HG02623 (cell line): ENCODE data around the gene ZNF22.

Experiments used
- ATAC-seq: cut with Tn5 transposase; IDR thresholded peaks from one replicate; pipeline ENCODE4 v1.9.1; 2021; ENCODE audit warnings: moderate library complexity; ENCODE audit not compliant: unreplicated experiment

The ZNF22 gene

GRCh38 chr10:44988957-44989585 is 11.7 kb upstream of the ZNF22 start:
- ATAC-seq: no peak

DNA sequence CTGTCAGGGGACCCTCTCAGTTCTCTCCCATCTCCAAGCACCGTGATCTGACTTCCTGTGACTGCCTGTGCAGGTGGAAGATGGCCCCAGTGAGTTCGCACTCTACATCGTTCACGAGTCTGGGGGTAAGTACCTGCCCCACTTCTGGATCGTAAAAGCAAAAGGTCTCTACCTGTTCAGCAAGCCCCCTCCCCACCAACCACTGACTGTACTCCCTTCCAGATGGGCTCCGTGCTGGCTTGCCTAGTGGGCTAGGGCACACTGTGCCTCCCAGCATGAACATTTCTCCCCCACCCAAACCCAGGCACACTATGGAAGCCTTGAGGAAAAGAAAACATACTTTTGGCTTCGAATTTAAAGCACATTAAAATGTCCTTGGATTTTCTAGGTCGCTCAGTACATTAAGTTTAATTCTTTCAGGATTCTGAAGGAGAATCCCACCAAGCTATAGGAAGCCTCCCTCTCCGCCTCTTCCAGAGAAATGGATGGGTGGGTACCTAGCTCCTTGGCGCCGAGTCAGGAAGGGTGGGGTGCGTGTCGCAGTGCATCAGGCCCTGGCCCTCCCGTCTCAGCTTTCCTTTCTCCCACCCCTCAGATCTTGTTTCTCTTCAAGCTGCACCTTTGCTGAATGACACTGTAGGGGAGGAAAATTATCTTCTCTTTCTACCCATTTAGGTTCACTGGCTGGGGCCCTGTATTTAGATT is 11.0 kb upstream of the ZNF22 start:
- no peak for ATAC-seq

- ATAC-seq: no peak
Observed at GRCh38 chr10:44990302-44990655, 10.4 kb upstream of the ZNF22 start.

DNA sequence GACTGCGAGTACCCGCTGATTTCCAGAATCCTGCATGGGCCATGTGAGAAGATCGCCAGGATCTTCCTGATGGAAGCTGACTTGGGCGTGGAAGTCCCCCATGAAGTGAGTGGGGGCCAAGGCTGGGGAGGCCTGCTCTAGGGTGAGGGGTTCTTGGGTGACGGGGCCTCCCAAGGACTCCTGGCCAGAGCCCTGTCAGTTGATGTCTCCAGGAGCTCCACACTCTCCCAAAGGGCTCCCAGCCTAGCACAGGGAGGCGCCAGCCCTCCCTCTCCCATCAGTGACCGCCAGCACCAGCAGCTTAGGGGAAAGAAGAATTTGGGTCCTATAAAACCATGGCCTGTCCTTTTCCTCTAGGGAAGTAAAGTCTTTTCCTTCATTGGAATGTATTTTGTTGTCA is 9.8 kb upstream of the ZNF22 start:
- ATAC-seq: no peak

- ATAC-seq: no peak
Observed at GRCh38 chr10:44991571-44991970, 9.2 kb upstream of the ZNF22 start.

DNA sequence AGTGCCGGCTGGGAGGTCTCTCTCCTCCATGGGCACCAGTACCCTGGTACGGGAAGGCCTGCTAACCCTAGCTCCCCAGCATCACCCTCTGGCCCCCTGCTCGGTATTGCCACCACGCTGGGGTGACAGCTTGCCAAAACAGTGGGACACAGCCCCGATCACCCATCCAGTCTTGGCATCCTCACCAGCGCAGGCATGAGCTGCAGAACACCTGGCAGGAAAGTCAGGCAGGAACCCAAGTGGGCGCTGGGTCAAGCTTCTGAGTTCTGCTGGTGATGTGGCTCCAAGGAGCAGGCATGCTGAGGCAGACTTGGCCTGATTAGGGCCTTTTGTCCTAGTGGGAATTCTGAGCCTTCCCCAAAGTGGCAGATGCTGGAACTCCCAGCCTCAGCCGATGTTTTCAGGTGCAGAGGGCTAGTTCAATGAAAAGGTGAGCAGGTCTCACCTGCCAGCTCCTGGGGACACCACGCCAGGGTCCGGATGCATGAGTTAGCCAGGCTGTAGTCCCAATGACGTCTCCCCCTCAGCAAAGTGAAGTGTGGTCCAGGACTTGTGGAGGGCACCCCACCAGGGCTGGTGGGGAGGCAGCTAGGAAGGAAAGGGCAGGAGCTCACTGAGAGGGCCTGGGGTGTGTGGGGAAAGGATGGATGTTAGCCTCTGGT is 8.5 kb upstream of the ZNF22 start:
- no peak for ATAC-seq

- ATAC-seq: no peak
Observed at GRCh38 chr10:44992732-44993225, 7.9 kb upstream of the ZNF22 start.

DNA sequence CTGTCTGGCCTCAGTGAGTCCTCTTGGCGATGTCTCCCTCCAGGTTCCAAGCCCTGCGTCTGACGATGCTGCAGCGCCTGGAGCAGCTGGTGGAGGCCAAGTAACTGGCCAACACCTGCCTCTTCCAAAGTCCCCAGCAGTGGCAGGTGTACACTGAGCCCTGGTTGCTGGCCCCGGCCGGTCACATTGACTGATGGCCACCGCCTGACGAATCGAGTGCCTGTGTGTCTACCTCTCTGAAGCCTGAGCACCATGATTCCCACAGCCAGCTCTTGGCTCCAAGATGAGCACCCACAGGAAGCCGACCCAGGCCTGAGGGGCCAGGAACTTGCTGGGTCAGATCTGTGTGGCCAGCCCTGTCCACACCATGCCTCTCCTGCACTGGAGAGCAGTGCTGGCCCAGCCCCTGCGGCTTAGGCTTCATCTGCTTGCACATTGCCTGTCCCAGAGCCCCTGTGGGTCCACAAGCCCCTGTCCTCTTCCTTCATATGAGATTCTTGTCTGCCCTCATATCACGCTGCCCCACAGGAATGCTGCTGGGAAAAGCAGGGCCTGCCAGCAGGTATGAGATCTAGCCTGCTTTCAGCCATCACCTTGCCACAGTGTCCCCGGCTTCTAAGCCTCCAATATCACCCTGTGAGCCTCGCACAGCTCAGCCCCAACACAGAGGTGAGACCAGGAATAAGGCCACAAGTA is 7.3 kb upstream of the ZNF22 start:
- ATAC-seq: no peak

GRCh38 chr10:44993922-44994751 is 6.6 kb upstream of the ZNF22 start:
- no peak for ATAC-seq

GRCh38 chr10:44994752-44995530 is 5.8 kb upstream of the ZNF22 start:
- no peak for ATAC-seq

DNA sequence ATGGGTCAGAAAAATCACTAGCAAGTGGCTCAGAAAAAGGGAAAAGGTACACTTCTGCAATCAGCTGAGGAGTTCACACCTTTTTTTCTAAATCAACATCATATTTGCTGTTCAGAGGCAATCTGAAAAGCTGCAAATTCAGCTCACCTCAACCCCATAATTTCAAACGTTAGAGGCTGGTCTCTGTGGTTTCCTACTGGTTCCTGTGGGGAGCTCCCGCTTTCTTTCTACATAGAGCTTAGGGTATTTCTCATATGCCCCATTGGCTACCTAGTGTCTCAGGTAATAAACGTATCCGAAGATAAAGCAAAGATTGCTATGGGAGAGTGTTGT is 5.2 kb upstream of the ZNF22 start:
- no peak for ATAC-seq

GRCh38 chr10:44995914-44996669 is 4.6 kb upstream of the ZNF22 start:
- ATAC-seq: no peak

DNA sequence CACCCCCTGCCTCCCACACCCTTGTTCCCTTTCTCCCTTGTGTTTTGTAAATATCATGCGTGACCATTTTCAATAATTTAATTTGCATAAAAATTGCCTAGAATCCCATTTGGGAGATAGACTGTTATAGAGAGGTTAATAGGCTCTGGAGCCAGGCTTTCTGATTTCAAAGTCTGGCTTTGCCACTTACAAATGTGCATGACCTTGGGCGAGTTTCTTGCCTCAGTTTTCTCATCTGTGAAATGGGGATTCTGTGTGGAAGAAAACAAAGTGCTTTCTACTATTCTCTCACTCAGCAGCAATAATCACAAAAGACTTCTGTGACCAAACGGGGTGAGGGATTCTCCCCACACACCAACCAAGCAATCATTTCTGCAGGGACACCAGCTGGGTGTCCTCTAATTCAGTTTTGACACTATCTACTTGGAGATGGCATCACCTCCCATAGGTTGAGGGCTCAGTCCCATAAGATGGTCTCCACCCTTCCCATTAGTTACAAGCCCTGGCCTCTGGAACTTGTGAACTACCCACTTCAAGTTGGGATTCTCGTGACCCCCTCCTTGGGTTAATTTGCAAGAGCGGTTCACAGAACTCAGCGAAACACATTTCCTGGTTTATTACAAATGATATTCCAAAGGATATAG is 3.5 kb upstream of the ZNF22 start:
- ATAC-seq: no peak

DNA sequence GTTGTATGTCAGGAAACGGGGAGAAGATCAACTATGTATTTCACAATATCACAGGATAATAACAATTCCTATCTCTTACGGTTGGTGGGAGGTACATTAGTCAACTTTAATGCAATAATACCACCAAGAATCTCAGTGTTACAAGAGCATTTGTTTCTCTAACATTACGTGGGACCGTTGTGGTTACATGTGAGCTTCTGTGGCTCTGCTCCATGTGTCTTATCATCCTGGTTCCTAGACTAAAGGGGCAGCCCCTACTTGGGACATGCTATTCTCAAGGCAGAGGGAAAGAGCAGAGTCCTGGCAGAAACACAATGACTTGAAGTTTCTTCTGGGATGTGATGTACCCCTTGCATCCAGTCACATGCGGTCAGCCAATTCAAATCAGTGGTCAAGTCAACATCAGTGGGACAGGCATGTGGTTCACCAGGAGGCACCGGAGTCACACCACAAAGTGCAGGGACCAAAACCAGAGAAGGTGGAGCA is 2.5 kb upstream of the ZNF22 start:
- no peak for ATAC-seq

- ATAC-seq: no peak
Observed at GRCh38 chr10:45000138-45000751, 478 bp upstream of the ZNF22 start.

GRCh38 chr10:45001381-45002148 is 842 bp downstream of the ZNF22 start:
- ATAC-seq: peak; percentile 58

GRCh38 chr10:45003432-45004000 is 2.8 kb downstream of the ZNF22 start:
- ATAC-seq: no peak
